CD14-positive monocyte (primary cell): ENCODE data around the gene GREM2. TPM values are rescaled to one million over a fixed set of nuclear protein-coding genes. Genes with fewer than 3 reads are reported as not detected.

Experiments used
- DNase-seq, 3 donors: peaks; one replicate each; pipeline ENCODE4 v3.0.0-alpha.2; 2011 to 2022
- H2AFZ ChIP-seq: 2 replicates; pipeline ENCODE4 v1.6.0; 2012; ENCODE audit warnings: mild to moderate bottlenecking, low read depth, low read length, inconsistent platforms; ENCODE audit not compliant: insufficient read depth, poor library complexity, severe bottlenecking
- H3K27ac ChIP-seq, 2 donors: 1 replicate in 1 of 2; 2 replicates in 1 of 2; pipeline ENCODE4 v1.5.1; 2012 to 2013; ENCODE audit warnings: low read length in 2 of 2, control low read depth in 1 of 2, inconsistent platforms in 1 of 2, low read depth in 1 of 2, mild to moderate bottlenecking in 1 of 2
- H3K27me3 ChIP-seq, 2 donors: one replicate each; pipeline versions ENCODE4 v1.6.0 to v1.6.1; 2011 to 2013; ENCODE audit warnings: low read length in 2 of 2; ENCODE audit not compliant: control insufficient read depth in 2 of 2, insufficient read depth in 2 of 2
- H3K36me3 ChIP-seq, 2 donors: replicated peaks in 1 of 2; 1 replicate in 1 of 2; 2 replicates in 1 of 2; pipeline versions ENCODE4 v1.5.1 to v1.6.1; 2012 to 2013; ENCODE audit warnings: low read length in 2 of 2, control low read depth in 1 of 2, inconsistent platforms in 1 of 2, mild to moderate bottlenecking in 1 of 2; ENCODE audit not compliant: insufficient read depth in 2 of 2, control insufficient read depth in 1 of 2
- H3K4me1 ChIP-seq, 2 donors: 1 replicate in 1 of 2; 2 replicates in 1 of 2; pipeline versions ENCODE4 v1.5.1 to v1.6.1; 2012 to 2013; ENCODE audit warnings: low read length in 2 of 2, control low read depth in 1 of 2, inconsistent platforms in 1 of 2, mild to moderate bottlenecking in 1 of 2, moderate library complexity in 1 of 2; ENCODE audit not compliant: insufficient read depth in 2 of 2, control insufficient read depth in 1 of 2
- H3K4me2 ChIP-seq: replicated peaks from 2 replicates; pipeline ENCODE3; 2012; ENCODE audit warnings: low read length, moderate library complexity, mild to moderate bottlenecking; ENCODE audit not compliant: poor library complexity, severe bottlenecking; ENCODE audit errors: extremely low read depth
- H3K4me3 ChIP-seq, 3 experiments: fragments of 200-600 bp in 1 of 3; sonication (generic) in 1 of 3; replicated peaks in 1 of 3; 1 replicate in 2 of 3; 2 replicates in 1 of 3; pipeline ENCODE4 v1.5.1; 2011 to 2013; ENCODE audit warnings: low read length in 3 of 3, mild to moderate bottlenecking in 3 of 3, control low read depth in 2 of 3, low read depth in 2 of 3, inconsistent platforms in 1 of 3, moderate library complexity in 1 of 3
- H3K79me2 ChIP-seq: 2 replicates; pipeline ENCODE4 v1.6.0; 2012; ENCODE audit warnings: mild to moderate bottlenecking, control low read depth, inconsistent platforms, low read length, moderate library complexity; ENCODE audit not compliant: insufficient read depth
- H3K9ac ChIP-seq: 2 replicates; pipeline ENCODE4 v1.6.0; 2017; ENCODE audit warnings: low read length, mild to moderate bottlenecking; ENCODE audit not compliant: insufficient read depth, poor library complexity, severe bottlenecking
- H3K9me3 ChIP-seq, 2 donors: replicated peaks in 1 of 2; 1 replicate in 1 of 2; 2 replicates in 1 of 2; pipeline versions ENCODE4 v1.5.1 to v1.6.1; 2012 to 2013; ENCODE audit warnings: low read length in 2 of 2, control low read depth in 1 of 2; ENCODE audit not compliant: control insufficient read depth in 1 of 2, insufficient read depth in 1 of 2
- H4K20me1 ChIP-seq: 2 replicates; pipeline ENCODE4 v1.6.0; 2012; ENCODE audit warnings: mild to moderate bottlenecking, low read length, control low read depth, moderate library complexity; ENCODE audit not compliant: insufficient read depth
- H3K27ac Mint-ChIP-seq, 7 donors: one replicate each; pipeline ENCODE4 v1.8.0; 2020; ENCODE audit warnings: mild to moderate bottlenecking in 7 of 7, mixed read lengths in 7 of 7, moderate library complexity in 6 of 7, inconsistent platforms in 2 of 7
- H3K27me3 Mint-ChIP-seq, 3 donors: one replicate each; pipeline ENCODE4 v1.8.0; 2021 to 2022; ENCODE audit warnings: low read depth in 3 of 3, mild to moderate bottlenecking in 3 of 3, mixed read lengths in 3 of 3, moderate library complexity in 3 of 3, inconsistent platforms in 1 of 3
- H3K36me3 Mint-ChIP-seq, 2 donors: one replicate each; pipeline ENCODE4 v1.8.0; 2020; ENCODE audit warnings: mixed read lengths in 2 of 2, inconsistent platforms in 1 of 2, mild to moderate bottlenecking in 1 of 2
- H3K4me1 Mint-ChIP-seq: one replicate; pipeline ENCODE4 v1.8.0; 2020; ENCODE audit warnings: mild to moderate bottlenecking, mixed read lengths
- H3K4me3 Mint-ChIP-seq, 2 donors: one replicate each; pipeline ENCODE4 v1.8.0; 2020; ENCODE audit warnings: mild to moderate bottlenecking in 2 of 2, mixed read lengths in 2 of 2, moderate library complexity in 1 of 2
- H3K9me3 Mint-ChIP-seq, 7 donors: one replicate each; pipeline ENCODE4 v1.8.0; 2020 to 2022; ENCODE audit warnings: mixed read lengths in 7 of 7, mild to moderate bottlenecking in 6 of 7, moderate library complexity in 6 of 7, inconsistent platforms in 2 of 7
- CTCF ChIP-seq: fragments of 200-600 bp; IDR thresholded peaks from one replicate; pipeline ENCODE4 v1.8.0; 2022; ENCODE audit warnings: antibody characterized with exemption, mild to moderate bottlenecking
- WGBS: methylation state at CpG from one replicate; pipeline ENCODE4 v1.1.5; 2013; ENCODE audit warnings: missing lambda C conversion rate; ENCODE audit not compliant: insufficient coverage; 5-methylcytosine and 5-hydroxymethylcytosine counted together
- intact Hi-C, 2 donors: fragments of 100-400 bp; cut with micrococcal nuclease; formaldehyde crosslinking; loops; one replicate each; pipeline versions ENCODE4 v1.15.0 to v1.15.1; 2023
- polyA plus RNA-seq, 3 donors: library from polyadenylated mRNA; depleted of rRNA in 1 of 3; unstranded in 2 of 3; stranded (reverse) in 1 of 3; fragments of 300-500 nt in 2 of 3; fragments of >200 nt in 1 of 3; fragmentation: Illumina TruSeq in 2 of 3; gene quantifications; 1 replicate in 2 of 3; 2 replicates in 1 of 3; pipeline ENCODE4 v1.2.3, GENCODE V29; 2012 to 2021

The GREM2 gene
- polyA plus RNA-seq, 3 donors: not detected

- peaks cover 0 to 9% (median 2%) of the 10 kb centered on the region in 7 donors for H3K9me3 Mint-ChIP-seq
- DNase-seq: no peak
- H3K4me2 ChIP-seq: no peak overlapping the region
- WGBS: 77% methylated on average over 13 of the region's 19 CpGs
- H4K20me1 ChIP-seq: no peaks in the 10 kb centered on the region
- no peak overlapping the region for H3K27ac ChIP-seq
- H3K36me3 Mint-ChIP-seq: no peaks in the 10 kb centered on the region
- no peaks in the 10 kb centered on the region for H3K79me2 ChIP-seq
- H3K4me3 ChIP-seq: no peak overlapping the region
- intact Hi-C loops: no loop called here
- H3K36me3 ChIP-seq: no peaks in the 10 kb centered on the region
- no peak overlapping the region for H3K27ac Mint-ChIP-seq
- no peak for TF ChIP-seq CTCF
- H2AFZ ChIP-seq: no peak overlapping the region
- H3K9ac ChIP-seq: no peak overlapping the region
- no peak overlapping the region for H3K4me3 Mint-ChIP-seq
- H3K4me1 Mint-ChIP-seq: no peaks in the 10 kb centered on the region
- peaks cover 0 to 5% (median 4%) of the 10 kb centered on the region in 3 donors for H3K27me3 Mint-ChIP-seq
- no peaks in the 10 kb centered on the region for H3K4me1 ChIP-seq
- H3K27me3 ChIP-seq: peaks cover 0 to 2% of the 10 kb centered on the region in 2 donors
- H3K9me3 ChIP-seq: no peaks in the 10 kb centered on the region
These were observed 8.1 kb upstream of the GREM2 start for GRCh38 chr1:240619906-240620621.

- no peaks in the 10 kb centered on the region for H3K9me3 ChIP-seq
- H4K20me1 ChIP-seq: no peaks in the 10 kb centered on the region
- Mint-ChIP-seq H3K27me3 (peaks cover 0 to 5% (median 4%) of the 10 kb centered on the region in 3 donors), H3K4me1 (no peaks in the 10 kb centered on the region), H3K36me3 (no peaks in the 10 kb centered on the region), H3K4me3 (no peak overlapping the region), H3K27ac (no peak overlapping the region), H3K9me3 (peaks cover 0 to 8% (median 2%) of the 10 kb centered on the region in 7 donors)
- H2AFZ ChIP-seq: no peak overlapping the region
- intact Hi-C loops: no loop called here
- H3K4me2 ChIP-seq: no peak overlapping the region
- no peak for DNase-seq
- H3K4me3 ChIP-seq: no peak overlapping the region
- H3K36me3 ChIP-seq: no peaks in the 10 kb centered on the region
- H3K9ac ChIP-seq: no peak overlapping the region
- H3K27ac ChIP-seq: no peak overlapping the region
- H3K79me2 ChIP-seq: no peaks in the 10 kb centered on the region
- WGBS: no CpG with 5 or more reads among the region's 5 CpGs
- peaks cover 0 to 2% of the 10 kb centered on the region in 2 donors for H3K27me3 ChIP-seq
- H3K4me1 ChIP-seq: no peaks in the 10 kb centered on the region
- TF ChIP-seq CTCF: no peak
These were observed 7.4 kb upstream of the GREM2 start for GRCh38 chr1:240619357-240619756.
